T-helper 1 cell treated with Interleukin-12 subunit alpha and Interleukin-12 subunit beta and Interleukin-4 antibody, amounts not matched to agents 30 μg/mL and 1 μg/mL, for 36 hours (primary cell): Measurements from ENCODE around the gene RO60.
A peak's percentile ranks its signal among the peaks of the same experiment; 100 is the strongest.

Experiments used
- H3K27ac Mint-ChIP-seq: one replicate; pipeline ENCODE4 v1.8.0; 2021; ENCODE audit warnings: mild to moderate bottlenecking, mixed read lengths
- H3K27me3 Mint-ChIP-seq: one replicate; pipeline ENCODE4 v1.8.0; 2021; ENCODE audit warnings: low read depth, mixed read lengths
- H3K36me3 Mint-ChIP-seq: one replicate; pipeline ENCODE4 v1.8.0; 2021; ENCODE audit warnings: low read depth, mixed read lengths
- H3K4me1 Mint-ChIP-seq: one replicate; pipeline ENCODE4 v1.8.0; 2021; ENCODE audit warnings: low read depth, mixed read lengths
- H3K4me3 Mint-ChIP-seq: one replicate; pipeline ENCODE4 v1.8.0; 2021; ENCODE audit warnings: mild to moderate bottlenecking, moderate library complexity, mixed read lengths
- H3K9me3 Mint-ChIP-seq: one replicate; pipeline ENCODE4 v1.8.0; 2021; ENCODE audit warnings: mixed read lengths

RO60 gene

GRCh38 chr1:193077991-193078390 is 18.6 kb downstream of the RO60 start:
- Mint-ChIP-seq H3K4me3 (no peak overlapping the region), H3K36me3 (peaks cover 51% of the 10 kb centered on the region), H3K9me3 (peaks cover 12% of the 10 kb centered on the region), H3K27ac (no peak overlapping the region), H3K4me1 (no peaks in the 10 kb centered on the region), H3K27me3 (no peaks in the 10 kb centered on the region)

- Mint-ChIP-seq H3K36me3 (peaks cover 55% of the 10 kb centered on the region), H3K27ac (no peak overlapping the region)
These were observed 19.8 kb downstream of the RO60 start for GRCh38 chr1:193079187-193079586.

GRCh38 chr1:193083365-193084088 is 24.1 kb downstream of the RO60 start:
- Mint-ChIP-seq H3K36me3 (peaks cover 37% of the 10 kb centered on the region), H3K4me3 (no peak overlapping the region), H3K9me3 (no peaks in the 10 kb centered on the region), H3K4me1 (no peaks in the 10 kb centered on the region), H3K27me3 (no peaks in the 10 kb centered on the region), H3K27ac (no peak overlapping the region)

More at GRCh38 chr1:193079187-193079586, 19.8 kb downstream of the RO60 start:
- no peak overlapping the region for H3K4me3 Mint-ChIP-seq
- H3K4me1 Mint-ChIP-seq: no peaks in the 10 kb centered on the region
- H3K27me3 Mint-ChIP-seq: no peaks in the 10 kb centered on the region
- H3K9me3 Mint-ChIP-seq: peaks cover 12% of the 10 kb centered on the region

GRCh38 chr1:193085263-193085662 is 25.9 kb downstream of the RO60 start:
- no peak overlapping the region for H3K27ac Mint-ChIP-seq
- H3K4me1 Mint-ChIP-seq: no peaks in the 10 kb centered on the region
- H3K36me3 Mint-ChIP-seq: peaks cover 24% of the 10 kb centered on the region
- H3K9me3 Mint-ChIP-seq: no peaks in the 10 kb centered on the region
- H3K27me3 Mint-ChIP-seq: no peaks in the 10 kb centered on the region
- no peak overlapping the region for H3K4me3 Mint-ChIP-seq

GRCh38 chr1:193086342-193086741 is 26.9 kb downstream of the RO60 start:
- peaks cover 22% of the 10 kb centered on the region for H3K36me3 Mint-ChIP-seq
- H3K27ac Mint-ChIP-seq: no peak overlapping the region
- no peaks in the 10 kb centered on the region for H3K27me3 Mint-ChIP-seq
- no peaks in the 10 kb centered on the region for H3K4me1 Mint-ChIP-seq
- H3K4me3 Mint-ChIP-seq: no peak overlapping the region
- H3K9me3 Mint-ChIP-seq: no peaks in the 10 kb centered on the region

- Mint-ChIP-seq H3K4me1 (no peaks in the 10 kb centered on the region), H3K27ac (no peak overlapping the region), H3K4me3 (no peak overlapping the region), H3K9me3 (no peaks in the 10 kb centered on the region), H3K36me3 (peaks cover 17% of the 10 kb centered on the region), H3K27me3 (no peaks in the 10 kb centered on the region)
These were observed 28.5 kb downstream of the RO60 start for GRCh38 chr1:193087893-193088292.

GRCh38 chr1:193090865-193091264 is 31.5 kb downstream of the RO60 start:
- Mint-ChIP-seq H3K4me1 (no peaks in the 10 kb centered on the region), H3K36me3 (peaks cover 7% of the 10 kb centered on the region), H3K27me3 (no peaks in the 10 kb centered on the region), H3K9me3 (no peaks in the 10 kb centered on the region), H3K27ac (no peak overlapping the region), H3K4me3 (no peak overlapping the region)

GRCh38 chr1:193094112-193094511 is 34.7 kb downstream of the RO60 start:
- H3K27ac Mint-ChIP-seq: no peak overlapping the region
- H3K27me3 Mint-ChIP-seq: no peaks in the 10 kb centered on the region
- H3K9me3 Mint-ChIP-seq: no peaks in the 10 kb centered on the region
- peaks cover 1% of the 10 kb centered on the region for H3K4me1 Mint-ChIP-seq
- no peak overlapping the region for H3K4me3 Mint-ChIP-seq
- H3K36me3 Mint-ChIP-seq: peaks cover 17% of the 10 kb centered on the region

- no peak overlapping the region for H3K4me3 Mint-ChIP-seq
- H3K36me3 Mint-ChIP-seq: peaks cover 4% of the 10 kb centered on the region
- peaks cover 15% of the 10 kb centered on the region for H3K4me1 Mint-ChIP-seq
- H3K9me3 Mint-ChIP-seq: no peaks in the 10 kb centered on the region
- H3K27me3 Mint-ChIP-seq: no peaks in the 10 kb centered on the region
- no peak overlapping the region for H3K27ac Mint-ChIP-seq
These were observed 43.2 kb downstream of the RO60 start for GRCh38 chr1:193102662-193103061.

- H3K27ac Mint-ChIP-seq: peak overlapping the region; percentile 47
- peak overlapping the region; percentile 91 for H3K4me3 Mint-ChIP-seq
- H3K36me3 Mint-ChIP-seq: peaks cover 4% of the 10 kb centered on the region
- H3K27me3 Mint-ChIP-seq: peaks cover 6% of the 10 kb centered on the region
- H3K9me3 Mint-ChIP-seq: no peaks in the 10 kb centered on the region
- H3K4me1 Mint-ChIP-seq: peaks cover 15% of the 10 kb centered on the region
These were observed 44.5 kb downstream of the RO60 start for GRCh38 chr1:193103759-193104501.

GRCh38 chr1:193104502-193104906 is 45.1 kb downstream of the RO60 start:
- H3K4me3 Mint-ChIP-seq: peak overlapping the region; percentile 91
- peaks cover 15% of the 10 kb centered on the region for H3K4me1 Mint-ChIP-seq
- H3K36me3 Mint-ChIP-seq: peaks cover 4% of the 10 kb centered on the region
- peaks cover 10% of the 10 kb centered on the region for H3K27me3 Mint-ChIP-seq
- H3K27ac Mint-ChIP-seq: peak overlapping the region; percentile 76
- H3K9me3 Mint-ChIP-seq: no peaks in the 10 kb centered on the region

- Mint-ChIP-seq H3K36me3 (no peaks in the 10 kb centered on the region), H3K27me3 (peaks cover 10% of the 10 kb centered on the region), H3K27ac (peak within 1 kb of the TSS; percentile 78), H3K4me3 (peak within 1 kb of the TSS; percentile 91), H3K4me1 (peaks cover 15% of the 10 kb centered on the region), H3K9me3 (no peaks in the 10 kb centered on the region)
These were observed 45.8 kb downstream of the RO60 start, which contains the start of gene GLRX2 for GRCh38 chr1:193104907-193105820. Gene GLRX2 (minus strand): TSS chr1:193105414. CDS start chr1:193105382, 32 bp downstream.

GRCh38 chr1:193105821-193106177 is 46.4 kb downstream of the RO60 start:
- Mint-ChIP-seq H3K4me3 (peak overlapping the region; percentile 91), H3K27ac (no peak overlapping the region), H3K27me3 (peaks cover 10% of the 10 kb centered on the region), H3K36me3 (no peaks in the 10 kb centered on the region), H3K9me3 (no peaks in the 10 kb centered on the region), H3K4me1 (peaks cover 15% of the 10 kb centered on the region)

- H3K36me3 Mint-ChIP-seq: no peaks in the 10 kb centered on the region
- H3K27me3 Mint-ChIP-seq: peaks cover 10% of the 10 kb centered on the region
- peaks cover 10% of the 10 kb centered on the region for H3K4me1 Mint-ChIP-seq
- no peak overlapping the region for H3K4me3 Mint-ChIP-seq
- H3K27ac Mint-ChIP-seq: no peak overlapping the region
- H3K9me3 Mint-ChIP-seq: no peaks in the 10 kb centered on the region
These were observed 49.1 kb downstream of the RO60 start for GRCh38 chr1:193108471-193108870.
